HG03442 (cell line): ENCODE results near the gene MT1M.
"Not testable (repeated sequence)": the region's sequence is repeated elsewhere in the genome, so short reads cannot be mapped to it uniquely, and the experiment has no call there.

Experiments used
- ATAC-seq: cut with Tn5 transposase; IDR thresholded peaks from one replicate; pipeline ENCODE4 v1.9.1; 2021; ENCODE audit warnings: mild to moderate bottlenecking, moderate library complexity; ENCODE audit not compliant: unreplicated experiment

MT1M gene

DNA sequence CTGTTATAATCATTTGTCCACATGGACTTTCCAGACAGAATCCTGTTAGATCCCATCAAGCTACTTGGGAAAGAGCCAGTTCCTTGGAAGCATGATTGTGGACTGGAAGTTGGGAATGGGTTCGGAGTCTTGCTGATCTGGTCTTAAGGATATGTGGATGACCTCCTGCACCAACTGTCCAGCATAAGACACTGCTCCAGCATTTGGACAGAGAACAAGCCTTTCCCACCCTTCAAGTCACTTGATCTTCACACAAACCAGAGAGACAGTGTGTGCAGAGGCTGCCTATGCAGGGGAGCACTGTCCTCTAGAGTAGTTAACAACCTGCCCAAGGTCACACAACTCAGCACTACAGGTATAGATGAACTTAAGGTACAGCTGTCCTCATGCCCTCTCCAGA is 13.4 kb downstream of the MT1M start:
- no peak for ATAC-seq

DNA sequence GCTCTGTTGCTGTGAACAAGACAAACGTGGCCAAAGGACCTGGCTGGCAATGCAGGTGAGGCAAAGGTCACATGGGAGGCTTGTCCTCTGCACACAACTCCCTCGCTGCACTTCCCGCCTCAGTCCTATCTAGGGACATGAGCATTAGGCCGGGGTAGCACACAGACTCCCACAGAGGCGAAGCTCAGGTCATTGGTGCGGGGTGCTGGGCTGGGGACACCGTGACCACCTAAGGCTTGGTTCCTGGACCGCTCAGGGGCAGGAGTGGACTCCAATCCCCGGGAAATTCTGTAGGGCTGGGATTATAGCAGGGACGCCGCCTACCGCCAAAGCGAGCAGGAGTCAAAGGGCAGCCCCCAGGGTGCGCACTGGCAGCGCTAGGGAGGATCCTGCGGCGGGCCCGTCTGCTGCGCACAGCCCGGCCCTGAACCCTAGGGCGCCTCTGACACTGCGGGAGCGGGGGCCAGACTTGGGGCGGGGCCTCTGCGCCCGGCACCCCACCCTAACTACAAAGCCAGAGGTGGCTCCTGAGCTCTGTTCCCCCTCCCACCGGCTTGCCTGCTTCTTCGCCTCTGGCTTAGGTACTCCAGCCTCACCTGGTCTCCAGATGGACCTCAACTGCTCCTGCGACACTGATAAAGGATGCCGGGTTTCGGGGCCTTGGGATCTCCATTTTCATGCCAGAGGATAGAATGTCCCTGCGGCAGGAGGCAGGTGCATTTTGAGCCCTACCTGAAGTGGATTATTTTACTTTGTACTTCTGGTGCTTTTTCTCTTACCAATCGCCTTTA is 15.4 kb downstream of the MT1M start:
- no peak for ATAC-seq

DNA sequence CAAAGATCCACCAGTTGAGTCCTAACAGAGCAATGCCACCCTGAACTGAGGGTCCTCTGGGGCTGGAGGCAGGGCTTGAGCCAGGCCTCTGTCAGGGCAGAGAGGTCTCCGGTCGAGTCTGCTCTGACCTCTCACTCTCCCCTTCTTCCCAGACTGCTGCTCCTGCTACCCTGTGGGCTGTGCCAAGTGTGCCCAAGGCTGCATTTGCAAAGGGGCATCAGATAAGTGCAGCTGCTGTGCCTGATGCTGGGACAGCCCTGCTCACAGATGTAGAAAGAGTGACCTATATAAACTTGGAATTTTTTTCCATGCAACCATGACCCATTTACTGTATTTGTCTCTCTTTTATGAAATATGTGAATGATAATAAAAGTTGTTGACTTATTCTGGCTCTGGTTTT is 16.8 kb downstream of the MT1M start:
- ATAC-seq, result no peak

GRCh38 chr16:56649820-56650219 is 17.4 kb downstream of the MT1M start:
- ATAC-seq, result no peak

GRCh38 chr16:56651586-56651985 is 19.1 kb downstream of the MT1M start, which contains the start of gene MT1B:
Gene MT1B (plus strand): TSS chr16:56651886. CDS start chr16:56651954, 68 bp downstream.
- ATAC-seq, result no peak

GRCh38 chr16:56652600-56652999 is 20.1 kb downstream of the MT1M start:
- no peak for ATAC-seq

- ATAC-seq, result no peak
Measured at GRCh38 chr16:56653218-56653617, 20.8 kb downstream of the MT1M start.

- ATAC-seq, result no peak
Measured at GRCh38 chr16:56657555-56658326, 25.3 kb downstream of the MT1M start, which contains the start of gene MT1F. Gene MT1F (plus strand): TSS chr16:56657959. CDS start chr16:56658059, 100 bp downstream.

DNA sequence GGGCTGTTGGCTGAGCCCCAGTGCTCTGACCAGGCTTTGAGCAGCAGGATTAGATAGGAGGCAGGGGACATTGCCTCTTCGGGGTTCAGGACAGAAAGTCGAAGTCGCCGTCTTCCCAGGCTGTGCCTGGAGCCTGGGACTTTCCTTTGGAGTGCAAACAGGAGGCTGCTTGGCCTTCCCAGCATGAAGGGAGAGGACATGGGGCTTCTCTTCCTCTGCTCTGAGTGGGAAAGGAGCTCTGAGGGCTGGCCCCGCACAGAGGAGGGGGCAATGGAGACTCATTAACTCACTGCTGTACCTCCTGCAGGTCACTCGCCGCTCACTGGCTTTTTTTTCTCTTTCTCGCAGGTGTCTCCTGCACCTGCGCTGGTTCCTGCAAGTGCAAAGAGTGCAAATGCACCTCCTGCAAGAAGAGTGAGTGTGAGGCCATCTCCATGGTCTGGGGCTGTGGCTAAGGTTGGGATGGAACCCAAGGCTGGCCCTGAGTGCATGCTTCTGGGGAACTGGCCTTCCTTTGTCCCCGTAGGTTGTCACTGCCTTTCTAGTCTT is 25.9 kb downstream of the MT1M start:
- no peak for ATAC-seq

GRCh38 chr16:56662357-56663354 is 30.2 kb downstream of the MT1M start:
- no peak for ATAC-seq

DNA sequence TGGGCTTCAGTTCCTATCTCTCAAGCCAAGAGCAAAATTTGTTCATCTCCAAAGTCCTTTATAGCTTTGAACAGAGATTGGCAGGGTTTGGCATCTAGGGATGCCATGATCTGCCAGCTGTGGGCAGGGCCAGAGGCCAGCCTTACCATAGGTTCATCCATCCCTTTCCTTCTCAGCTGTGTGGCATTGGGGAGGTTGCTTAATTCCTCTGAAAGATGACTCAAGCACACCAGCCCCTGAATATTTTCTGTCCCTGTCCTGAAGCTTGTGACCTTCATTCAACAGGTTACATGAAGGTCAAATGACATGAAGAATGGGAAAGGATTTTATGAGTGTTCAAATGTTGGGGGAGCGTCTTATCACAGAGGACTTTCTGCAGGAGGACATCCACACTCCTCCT is 32.0 kb downstream of the MT1M start:
- ATAC-seq, result no peak

DNA sequence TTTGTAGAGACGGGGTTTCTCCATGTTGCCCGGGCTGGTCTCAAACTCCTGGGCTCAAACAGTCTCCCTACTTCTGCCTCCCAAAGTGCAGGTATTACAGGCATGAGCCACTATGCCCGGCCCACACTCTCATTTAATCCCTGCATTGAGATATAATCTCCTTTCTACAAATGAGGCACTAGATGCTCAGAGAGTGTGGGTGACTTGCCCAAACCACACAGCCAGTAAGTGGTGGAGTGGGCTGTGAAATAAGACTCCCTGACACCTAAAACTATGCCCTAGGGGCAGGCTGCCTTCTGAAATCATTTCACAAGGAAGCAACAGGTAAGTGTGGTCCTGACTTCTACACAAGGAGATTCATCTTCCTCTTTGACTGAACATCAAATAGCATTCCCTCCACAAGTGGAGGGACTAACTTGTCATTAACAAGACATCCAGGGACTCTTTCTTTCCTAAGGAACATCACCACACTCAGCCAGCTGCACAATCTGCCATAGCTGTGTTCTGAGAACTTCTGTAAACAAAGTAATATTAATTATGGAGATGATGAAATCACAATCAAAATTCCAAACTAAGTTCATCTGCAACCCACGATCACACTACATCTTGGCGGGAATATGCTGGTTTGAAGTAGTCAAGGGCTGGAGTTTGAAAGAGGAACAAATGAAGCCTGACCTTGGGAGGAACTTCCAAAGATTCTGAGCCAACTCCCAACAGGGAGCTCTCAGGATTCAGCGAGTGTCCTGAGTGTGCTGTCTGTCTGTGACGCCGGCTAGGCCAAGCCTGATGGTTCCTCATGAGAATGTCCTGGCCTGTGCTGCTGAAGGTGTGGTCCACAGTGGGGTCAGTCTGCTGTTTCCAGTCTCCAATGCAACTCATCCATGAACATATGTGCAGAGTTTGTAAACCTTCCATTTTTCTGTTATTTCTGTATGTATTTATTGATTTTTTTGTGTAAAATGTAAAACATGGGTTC is 33.1 kb downstream of the MT1M start:
- not testable (repeated sequence) for ATAC-seq

- no peak for ATAC-seq
Measured at GRCh38 chr16:56667581-56668571, 35.4 kb downstream of the MT1M start, which contains the start of gene MT1G. Gene MT1G (minus strand): TSS chr16:56668065. CDS start chr16:56667993, 72 bp downstream.

DNA sequence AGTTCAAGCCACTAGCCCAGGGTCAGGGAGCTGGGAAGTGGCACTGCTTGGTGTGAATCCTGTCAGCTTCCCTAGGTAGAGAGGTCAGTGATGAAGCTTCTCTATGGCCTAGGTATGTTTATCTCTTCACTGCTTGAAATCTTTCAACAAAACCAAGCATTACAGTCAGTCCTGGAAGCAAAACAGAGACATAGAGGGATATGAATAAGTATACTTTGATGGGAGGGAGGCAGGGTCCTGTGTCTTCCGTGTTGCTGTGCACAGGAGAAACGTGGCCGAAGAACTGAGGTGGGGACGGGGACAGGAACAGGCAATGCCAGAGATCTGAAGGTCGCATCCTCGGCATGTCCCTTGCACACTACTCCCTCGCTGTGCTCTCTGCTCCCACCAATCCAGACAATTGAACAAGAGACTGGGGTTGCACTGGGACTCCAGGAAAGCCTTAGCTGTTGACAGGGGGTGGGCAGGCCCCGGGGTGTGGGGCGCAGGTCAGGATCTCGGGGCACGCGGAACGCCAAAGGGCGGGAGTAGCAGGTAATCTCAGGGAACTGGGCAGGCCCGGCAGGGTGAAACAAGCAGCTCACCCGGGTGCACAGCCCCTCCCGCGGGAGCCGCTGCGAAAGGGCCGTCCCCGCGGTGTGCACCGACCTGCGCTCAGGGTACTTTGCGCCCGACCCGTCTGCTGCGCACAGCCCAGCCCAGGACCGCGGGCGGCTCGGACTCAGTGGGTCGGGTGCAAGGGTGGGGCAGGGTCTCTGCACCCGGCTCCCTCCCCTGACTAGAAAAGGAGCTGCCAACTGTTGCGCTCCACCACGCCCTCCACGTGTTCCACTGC is 36.8 kb downstream of the MT1M start, which contains the start of gene MT1H:
TSS of gene MT1H (plus strand) at position 810 of the 835 bp plus-strand sequence. CDS start 71 bp downstream, outside the sequence.
- no peak for ATAC-seq

- ATAC-seq, result no peak
Measured at GRCh38 chr16:56669840-56670619, 37.6 kb downstream of the MT1M start.

GRCh38 chr16:56670620-56670934 is 38.1 kb downstream of the MT1M start:
- no peak for ATAC-seq
